ENCODE data around the gene NTRK2.

NTRK2 gene

DNA sequence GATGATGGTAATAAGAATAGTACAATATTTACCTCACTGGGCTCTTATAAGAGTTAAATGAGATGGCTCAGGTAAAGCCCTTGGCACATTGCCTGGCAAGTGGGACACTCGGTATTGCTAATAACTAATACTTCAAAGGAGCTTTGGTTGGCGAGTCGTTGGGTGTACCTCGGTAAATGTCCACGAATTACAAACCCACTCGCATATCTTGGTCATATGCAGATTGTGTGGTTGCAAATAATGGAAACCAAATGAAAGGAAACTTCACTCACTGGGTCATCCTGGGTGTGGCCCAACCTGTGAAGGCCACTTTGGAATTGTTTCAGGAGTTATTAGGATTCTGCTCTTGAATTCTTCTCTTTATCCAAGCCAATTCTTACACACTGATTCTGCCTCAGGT is 147.5 kb downstream of the NTRK2 start:
- DNase-seq (ENCODE audit: low read depth in 2 of 2): no peak

DNA sequence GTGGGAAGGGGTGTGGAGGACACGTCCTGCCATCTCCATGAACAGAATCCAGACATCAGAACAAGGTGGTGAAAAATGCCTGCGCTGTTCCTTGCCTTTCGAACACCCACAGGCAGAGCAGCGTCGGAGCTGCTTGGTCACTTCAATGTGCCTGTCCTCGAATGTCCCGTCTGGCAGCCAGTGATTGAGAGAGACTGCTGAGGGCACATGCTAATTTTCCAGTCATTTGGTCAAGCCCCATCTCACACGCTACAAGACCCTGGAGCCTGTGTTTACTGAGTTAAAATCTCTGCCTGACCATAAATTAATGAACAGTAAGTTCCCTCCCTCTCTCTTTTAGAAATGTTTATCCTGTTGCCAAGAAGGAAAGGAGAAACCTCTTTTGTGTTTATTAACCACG is 149.3 kb downstream of the NTRK2 start:
- DNase-seq (ENCODE audit: low read depth in 2 of 2): no peak

DNA sequence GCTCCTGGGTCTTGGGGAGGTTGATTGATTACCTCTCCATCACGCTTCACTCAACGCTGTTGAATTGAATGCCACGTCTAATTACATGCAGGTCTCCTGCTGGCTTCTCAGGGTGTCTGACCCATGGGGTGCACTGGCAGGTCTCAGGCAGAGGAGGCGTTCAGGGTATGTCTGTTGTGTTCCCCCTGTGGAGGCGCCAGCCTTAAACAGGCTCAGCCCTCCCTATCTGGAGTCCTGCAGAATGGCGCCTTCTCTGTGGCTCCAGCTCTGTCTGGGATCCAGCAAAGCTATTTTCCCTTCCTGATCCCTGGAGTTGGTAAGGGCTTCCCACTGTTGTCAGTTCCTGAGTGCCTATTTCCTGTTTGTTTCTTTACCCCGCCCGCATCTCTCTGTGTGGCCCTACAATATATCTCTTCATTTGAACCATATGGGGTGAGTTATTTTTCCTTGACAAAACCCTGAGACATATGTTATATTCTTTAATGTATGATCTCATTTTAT is 150.0 kb downstream of the NTRK2 start:
- no peak for DNase-seq (ENCODE audit: low read depth in 2 of 2)

DNA sequence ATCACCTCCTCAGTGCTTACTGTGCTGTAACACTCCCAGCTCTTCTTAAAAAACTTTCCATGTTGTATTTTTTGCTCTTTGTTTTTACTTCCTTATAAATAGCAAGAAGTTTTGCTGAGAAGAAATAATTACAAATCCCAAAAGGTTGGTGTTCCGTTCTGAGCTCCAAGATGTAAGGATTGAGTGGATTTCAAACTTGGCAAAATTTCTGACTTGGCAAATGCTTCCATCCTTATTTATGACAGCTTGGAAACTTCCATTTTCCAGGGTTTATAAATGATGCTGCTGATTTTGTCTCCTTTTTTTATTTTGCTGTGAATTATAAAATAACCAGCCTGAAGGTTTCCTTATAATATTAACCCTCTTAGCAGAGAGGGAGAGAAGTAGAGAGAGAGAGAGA is 151.9 kb downstream of the NTRK2 start:
- DNase-seq (ENCODE audit: low read depth in 2 of 2): no peak

DNA sequence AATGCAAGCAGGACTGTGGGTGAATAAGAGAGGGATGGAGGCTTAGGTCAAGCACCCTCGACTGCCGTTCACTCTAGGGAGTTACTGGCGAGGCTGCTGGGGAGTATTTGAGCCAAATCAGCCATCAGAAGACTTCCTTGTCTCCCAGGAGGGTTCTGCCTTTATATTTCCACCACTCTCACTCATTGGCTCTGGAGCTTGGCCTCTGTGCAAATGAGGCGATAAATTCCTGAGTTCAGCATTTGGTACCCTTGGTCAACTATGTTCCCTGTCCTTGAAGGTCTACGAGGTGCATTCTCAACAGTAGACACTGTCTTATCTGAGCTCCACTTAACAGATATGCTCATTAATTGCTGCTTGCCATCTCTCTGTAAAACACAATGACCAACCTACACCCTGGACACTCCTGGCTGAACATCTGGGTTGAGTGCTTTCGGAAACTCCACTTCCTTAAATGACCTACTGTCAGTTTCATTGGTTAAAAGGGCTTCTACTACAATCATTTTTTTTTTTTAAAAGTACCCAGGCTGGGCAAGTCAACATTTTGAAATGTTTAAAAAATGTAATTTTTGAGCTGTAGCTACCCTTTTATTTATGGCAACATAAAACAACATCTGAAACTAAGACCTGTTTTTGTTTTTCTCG is 153.2 kb downstream of the NTRK2 start:
- DNase-seq (ENCODE audit: low read depth in 2 of 2): no peak

DNA sequence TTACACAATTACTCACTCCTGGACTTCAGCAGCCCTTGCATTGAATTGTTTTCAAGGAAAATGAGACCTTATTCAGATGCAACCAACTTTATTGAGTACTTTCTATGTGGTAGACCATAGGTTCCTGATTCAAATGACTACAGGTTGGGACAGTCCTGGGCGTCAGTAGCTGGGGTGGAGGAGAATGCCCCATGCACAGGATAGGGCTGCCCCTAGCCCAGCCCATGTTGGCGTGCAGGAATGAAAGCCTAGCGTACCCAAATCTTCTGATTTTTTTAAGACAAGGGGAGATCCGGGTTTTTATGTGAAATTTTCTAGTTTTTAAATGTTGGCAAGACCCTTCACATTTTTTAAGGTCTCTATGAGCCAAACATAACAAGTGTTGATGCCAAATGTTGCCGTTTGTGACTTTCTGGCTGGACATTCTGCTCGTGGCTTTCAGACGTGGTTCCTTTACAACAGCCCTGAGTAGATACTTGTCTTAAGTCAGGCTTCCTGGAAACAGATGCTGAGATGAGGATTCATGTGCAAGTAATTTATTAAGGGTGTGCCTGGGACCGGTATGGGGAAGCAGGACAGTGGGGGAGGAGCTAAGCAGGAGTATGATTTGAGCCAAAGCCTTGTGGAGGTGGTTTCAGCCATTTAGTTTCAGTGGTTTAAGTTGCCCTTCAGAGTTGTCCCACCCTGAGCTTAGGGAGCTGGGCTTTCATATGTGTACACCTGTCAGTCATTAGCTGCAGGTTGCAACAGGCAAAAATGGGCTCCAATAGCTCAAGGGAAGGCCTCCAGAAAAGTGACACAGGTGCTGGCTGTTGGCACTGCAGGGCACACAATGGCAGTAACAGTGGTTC is 154.1 kb downstream of the NTRK2 start:
- DNase-seq (ENCODE audit: low read depth in 2 of 2): no peak

DNA sequence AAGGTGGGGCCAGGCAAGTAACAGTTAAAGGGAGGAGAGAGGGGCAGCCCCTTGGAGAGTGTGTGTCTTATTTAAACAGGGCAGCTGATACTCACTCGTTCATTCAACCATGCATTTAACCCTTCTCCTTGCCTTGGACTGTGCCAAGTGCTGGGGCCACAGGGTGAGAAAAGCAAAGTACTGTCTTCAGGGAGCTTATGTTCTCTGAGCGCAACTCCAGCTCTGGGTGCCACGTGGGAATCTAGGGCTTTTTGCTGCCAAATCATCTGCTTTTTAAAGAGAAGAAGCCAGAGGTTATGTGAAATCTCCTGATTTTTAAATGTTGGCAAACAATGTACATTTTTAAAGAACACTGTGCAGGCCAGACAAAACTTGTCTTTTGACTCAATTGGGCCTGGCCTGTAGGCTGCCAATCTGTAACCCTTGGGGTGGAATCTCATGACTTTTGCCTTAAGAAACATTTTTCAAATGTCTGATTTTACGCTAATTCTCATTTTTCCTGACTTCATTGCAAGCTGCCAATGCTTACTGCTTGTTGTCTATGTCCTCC is 157.8 kb downstream of the NTRK2 start:
- DNase-seq (ENCODE audit: low read depth in 2 of 2): no peak

DNA sequence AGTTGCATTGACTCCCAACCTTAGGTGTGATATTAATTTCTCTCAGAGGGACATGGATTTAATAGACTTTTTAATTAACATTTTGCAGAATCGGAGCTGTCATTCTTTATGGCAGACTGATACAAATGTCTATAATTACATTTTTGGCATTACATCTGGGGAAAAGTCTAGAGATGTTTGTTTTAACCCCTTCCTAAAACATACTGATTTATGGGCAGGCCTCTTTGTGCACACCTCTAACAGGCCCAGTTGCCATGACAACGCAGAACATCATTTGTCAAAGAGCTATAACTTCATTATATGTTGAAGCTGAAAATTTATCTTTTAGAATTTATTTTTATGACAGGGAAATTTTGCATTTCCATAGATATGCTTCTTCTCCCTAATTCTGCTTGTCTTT is 158.5 kb downstream of the NTRK2 start:
- DNase-seq (ENCODE audit: low read depth in 2 of 2): no peak

DNA sequence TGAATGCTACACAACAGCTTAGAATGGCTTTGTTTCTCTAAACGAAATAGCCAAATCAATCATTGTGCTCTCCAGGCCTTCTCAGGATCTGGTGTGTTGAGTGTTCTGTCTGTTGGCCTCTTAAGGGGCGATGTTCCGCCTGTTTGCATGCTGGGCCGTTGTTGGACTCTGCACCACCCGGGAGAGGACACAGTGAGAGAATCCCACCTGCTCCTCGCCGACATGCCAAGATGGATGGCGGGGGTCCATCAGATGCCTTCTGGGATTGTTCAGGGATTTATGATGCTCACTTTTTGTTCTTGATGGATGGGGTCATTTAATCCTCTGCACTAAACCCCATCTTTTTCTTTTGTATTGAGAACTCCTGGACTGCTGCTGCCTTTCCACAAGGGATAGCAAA is 159.9 kb downstream of the NTRK2 start:
- no peak for DNase-seq (ENCODE audit: low read depth in 2 of 2)

DNA sequence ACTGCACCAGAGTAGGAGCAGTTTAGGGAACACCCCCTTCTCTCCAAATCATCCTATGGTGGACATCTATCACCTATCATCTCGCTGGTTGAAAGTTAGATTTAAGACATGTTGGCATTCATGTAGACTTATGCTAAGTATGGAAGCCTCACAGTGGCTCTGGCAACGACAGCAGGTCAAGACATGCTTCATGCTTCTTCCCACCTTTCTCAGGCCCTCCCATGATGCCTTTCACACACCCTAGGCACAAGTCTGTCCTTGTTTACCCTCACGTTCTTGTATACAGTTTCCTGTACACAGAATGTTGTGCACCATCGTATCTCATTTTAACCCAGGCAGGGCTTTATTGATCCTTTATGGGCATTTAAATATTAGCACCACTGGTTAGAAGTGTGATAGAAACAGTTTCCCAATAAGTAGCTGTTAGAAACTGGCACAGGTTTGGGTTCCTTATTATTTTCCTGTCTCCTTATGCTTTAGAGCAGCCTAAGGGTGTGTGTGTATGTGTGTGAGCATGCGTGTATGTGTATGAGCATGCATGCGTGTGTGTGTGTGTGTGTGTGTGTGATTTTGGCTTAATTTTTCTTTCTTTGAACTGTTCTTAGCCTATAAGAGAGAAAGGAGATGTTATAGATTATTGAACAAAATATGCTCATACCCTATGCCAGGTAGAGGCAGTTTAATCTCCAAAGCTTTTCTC is 160.6 kb downstream of the NTRK2 start:
- DNase-seq (ENCODE audit: low read depth in 2 of 2): no peak

DNA sequence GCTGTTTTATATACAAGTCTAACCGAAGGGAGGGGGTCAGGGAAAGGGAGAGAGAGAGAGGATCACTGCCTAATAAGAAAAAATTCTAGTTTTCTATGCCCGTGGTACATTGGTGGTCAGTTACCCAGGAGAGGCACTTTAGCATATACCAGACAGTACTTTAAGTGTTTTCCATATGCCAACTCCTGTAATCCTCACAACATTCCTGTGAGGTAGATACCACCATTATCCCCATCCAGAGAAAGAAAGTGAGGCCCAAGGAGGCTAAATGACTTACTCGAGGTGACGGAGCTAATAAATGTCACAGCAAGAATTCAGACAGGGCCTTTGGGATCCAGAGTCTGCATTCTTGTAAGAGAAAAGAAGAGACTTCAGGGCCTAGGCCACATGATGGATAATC is 161.8 kb downstream of the NTRK2 start:
- DNase-seq (ENCODE audit: low read depth in 2 of 2): no peak

DNA sequence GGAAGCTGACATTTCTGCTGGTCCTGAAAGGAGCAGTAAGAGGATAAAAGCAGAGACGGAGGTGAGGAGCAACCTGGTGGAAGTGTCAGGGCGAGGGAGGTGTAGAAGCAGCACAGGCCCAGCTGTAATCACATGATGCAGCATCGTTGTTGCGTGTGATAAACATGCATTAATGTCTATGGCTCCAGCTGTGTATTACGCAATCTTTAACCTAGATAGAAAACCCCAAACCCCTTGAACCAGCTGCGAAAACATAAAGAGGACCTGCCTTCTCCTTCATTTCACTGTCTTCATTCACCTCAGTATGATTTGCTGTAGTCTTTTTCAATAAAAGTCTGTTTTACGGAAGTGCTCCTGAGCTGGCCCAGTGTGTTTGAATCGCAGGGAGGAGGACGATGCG is 162.9 kb downstream of the NTRK2 start:
- no peak for DNase-seq (ENCODE audit: low read depth in 2 of 2)

DNA sequence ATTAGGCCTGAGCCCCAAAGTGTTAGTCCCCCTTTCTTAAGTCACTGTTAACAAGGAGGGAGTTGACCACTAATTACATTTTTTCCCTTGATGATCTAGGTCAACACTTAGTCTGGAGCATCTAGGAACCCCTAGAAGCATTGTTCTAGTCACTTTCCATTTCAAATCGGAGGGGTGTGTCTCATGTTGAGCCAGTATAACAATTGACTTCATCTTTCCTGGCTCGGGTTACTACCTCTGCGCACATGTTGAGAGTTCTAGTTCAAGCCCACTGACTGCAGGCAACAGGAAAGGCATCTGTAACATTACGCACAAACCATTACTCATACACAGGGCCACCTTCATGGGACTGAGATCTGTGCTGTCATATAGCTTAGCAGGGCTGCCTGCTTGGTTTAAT is 164.9 kb downstream of the NTRK2 start:
- DNase-seq (ENCODE audit: low read depth in 2 of 2): no peak

DNA sequence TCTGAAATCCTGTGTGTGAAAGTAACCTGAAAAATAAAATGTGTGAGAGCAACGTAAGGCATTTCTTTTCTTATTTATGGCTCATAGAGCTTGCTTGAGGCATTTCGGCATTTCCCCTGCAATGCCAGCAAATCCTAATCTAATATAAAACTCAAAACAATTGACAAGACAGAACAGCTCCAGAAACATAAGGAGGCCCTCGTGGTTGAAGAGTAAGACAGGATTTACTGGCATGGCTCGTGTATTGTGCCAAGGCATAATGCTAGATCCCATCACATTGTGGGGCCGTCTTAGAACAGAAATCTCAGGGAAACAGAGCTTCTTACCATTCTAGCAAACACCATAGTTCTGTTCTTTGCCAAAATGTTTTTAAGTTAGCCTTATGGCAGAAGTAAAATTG is 166.2 kb downstream of the NTRK2 start:
- DNase-seq (ENCODE audit: low read depth in 2 of 2): no peak

DNA sequence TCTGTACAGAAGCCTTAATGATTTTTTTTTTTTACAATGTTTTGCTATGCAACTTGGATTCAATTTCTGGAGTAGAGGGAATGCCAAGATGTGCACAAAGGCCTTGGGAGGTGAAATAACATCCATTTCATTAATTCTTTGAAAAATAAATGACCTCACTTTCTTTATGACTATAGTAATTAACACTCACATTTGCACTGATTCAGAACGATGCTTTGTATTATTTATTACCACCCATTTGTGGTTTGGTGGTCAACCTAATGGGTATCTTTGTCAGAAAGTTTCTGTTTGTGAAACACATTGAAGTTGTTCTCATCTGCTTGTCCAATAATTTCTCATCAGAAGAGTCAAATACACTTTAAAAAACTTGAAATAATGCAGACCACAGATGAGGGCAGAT is 169.3 kb downstream of the NTRK2 start:
- DNase-seq (ENCODE audit: low read depth in 2 of 2): no peak

DNA sequence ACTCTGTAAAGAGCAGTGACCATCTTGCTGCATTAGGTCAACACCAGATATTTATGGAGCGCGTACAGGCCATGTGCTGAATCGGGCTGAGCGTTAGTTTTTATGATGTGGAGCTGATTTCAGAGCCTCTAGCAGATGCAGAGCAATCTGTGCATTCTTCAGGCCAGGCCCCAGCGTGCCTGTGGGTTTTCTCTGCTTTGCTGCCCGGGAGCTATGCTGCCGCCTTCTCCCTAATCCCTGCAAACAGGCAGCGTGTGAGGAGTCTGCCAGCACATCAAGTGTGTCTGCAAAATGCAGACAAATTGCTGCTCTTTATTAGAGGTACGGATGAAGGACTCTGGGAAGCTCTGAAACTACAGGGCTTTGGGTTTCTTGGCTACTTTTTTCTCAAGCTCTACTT is 170.0 kb downstream of the NTRK2 start:
- no peak for DNase-seq (ENCODE audit: low read depth in 2 of 2)

DNA sequence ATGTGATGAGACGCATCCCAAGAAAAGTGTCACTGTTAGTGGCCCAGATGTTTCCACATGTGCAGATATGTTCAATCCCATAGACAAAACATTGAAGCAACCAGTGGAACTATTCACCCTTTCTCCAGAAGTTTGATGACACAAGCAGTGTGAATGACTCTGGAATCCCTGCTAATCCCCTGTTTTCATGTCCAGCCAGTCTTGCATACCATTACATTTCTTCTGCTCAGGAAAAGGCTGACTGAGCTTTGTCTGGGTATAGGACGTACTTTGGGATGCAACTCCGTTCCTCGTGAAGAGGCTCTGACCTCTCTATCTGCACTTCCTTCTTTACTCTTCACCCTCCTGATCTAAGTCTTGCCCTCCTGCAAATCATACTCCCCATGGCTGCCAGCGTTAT is 172.4 kb downstream of the NTRK2 start:
- DNase-seq (ENCODE audit: low read depth in 2 of 2): no peak

DNA sequence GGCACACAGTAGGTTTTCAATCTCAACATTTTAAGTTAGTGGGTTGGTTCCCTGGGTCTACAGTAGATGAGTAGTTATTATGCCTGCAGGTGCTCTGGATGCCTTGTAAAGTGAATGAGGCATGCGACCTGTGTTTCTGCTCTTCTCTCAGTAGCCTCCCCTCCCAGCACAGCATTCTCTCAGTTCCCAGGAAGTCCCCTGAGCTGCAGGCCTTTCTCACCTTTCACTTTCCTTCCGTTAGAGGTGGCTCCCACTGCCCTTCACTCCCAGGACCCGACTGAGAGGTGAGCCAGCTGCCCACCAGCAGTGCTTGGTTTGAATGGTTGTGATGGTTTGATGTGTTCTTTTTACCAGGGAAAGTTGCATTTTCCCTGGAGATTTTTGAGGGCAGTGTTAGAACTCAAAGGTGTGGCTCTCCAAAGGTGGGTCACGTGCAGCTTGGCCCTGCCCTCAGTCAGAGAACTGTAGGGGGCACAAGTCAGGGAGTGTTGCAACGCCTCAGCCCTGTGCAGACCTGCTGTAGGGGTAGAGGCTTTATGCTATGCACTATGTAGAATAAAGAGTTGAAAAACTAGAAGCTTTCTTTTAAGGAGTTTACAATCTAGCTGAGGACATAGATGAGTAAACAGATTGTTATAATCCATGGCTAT is 173.8 kb downstream of the NTRK2 start:
- DNase-seq (ENCODE audit: low read depth in 2 of 2): no peak

DNA sequence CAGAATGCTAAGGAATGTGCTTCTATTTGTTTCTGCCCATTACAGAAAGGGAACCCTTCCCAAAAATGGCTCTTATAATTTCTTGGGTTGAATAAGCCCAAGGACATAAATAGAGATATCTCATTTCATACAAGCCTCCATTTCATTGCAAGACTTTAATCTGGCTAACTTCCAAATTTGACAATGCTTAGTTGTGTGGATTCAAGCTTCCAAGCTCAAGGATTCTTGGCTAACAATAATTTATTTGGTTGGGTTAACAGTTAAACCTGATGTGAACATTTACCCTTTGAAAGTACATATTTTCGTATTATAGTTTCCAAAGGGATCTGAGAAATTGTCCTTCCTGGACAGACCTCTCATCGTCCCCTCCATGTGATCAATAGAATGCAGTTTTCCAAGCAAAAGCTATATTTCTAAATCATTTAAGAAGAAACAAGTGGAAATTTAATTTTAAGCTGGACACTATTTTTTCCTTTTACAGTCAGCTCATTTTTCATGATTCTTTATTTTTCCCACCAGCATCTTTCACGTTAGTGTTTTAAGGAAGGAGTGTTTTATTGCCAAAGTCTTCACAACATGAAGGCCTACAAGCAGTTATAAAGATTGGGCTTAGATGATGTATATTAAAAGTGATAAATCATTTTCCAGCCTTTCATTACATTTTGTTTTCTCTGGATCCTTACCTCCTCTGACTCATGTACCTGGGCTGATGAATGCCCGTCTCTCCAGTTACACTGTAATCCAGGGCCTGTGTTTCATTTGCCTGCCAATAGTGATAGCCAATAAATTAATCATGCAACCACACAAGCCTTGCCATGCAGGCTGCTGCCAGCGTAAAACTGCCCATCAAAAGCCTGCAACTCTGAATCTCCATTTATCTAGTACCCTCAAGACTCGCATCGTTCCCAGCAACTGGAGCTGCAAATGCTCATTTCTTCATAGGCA is 176.7 kb downstream of the NTRK2 start:
- no peak for DNase-seq (ENCODE audit: low read depth in 2 of 2)

DNA sequence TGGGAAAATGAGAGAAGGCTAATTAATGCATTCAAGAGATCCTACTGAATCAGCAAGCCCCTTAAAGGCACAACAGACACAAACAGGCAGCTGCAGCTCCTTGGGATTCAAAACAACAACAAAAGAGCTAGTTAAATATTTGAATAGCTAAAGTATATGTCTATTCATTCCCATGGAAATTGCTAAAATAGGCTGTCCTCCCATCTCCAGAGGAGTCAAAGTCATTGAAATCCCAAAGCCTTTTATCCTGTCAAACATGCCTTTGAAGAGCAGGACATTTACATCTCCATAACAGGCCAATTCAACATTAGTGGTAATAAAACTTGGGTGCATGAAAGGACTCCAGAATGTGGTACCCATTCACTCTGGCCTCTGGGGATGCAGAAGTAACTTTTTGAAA is 177.4 kb downstream of the NTRK2 start:
- no peak for DNase-seq (ENCODE audit: low read depth in 2 of 2)

DNA sequence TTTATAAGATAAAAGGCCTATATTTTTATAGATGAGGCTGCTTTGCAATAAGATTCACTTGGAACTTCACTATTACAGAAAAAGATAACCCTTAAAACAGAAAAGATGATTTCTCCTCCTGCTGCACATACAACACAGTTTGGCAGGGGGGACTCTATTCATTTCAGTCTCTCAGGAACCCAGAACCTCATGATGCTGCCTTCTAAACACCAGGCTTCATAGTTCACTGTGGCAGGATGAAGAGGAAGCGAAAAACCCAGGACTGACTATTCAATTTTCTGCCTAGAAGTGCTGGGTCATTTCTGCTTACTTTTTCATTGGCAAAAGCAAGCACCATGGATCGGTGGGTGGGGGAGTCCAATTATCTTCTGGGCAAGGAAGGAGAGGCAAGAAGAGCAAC is 179.5 kb downstream of the NTRK2 start:
- DNase-seq (ENCODE audit: low read depth in 2 of 2): no peak

Measured in stimulated activated CD4-positive, alpha-beta T cell treated with anti-CD3 and anti-CD28 coated beads, Interleukin-12 subunit alpha, Interleukin-12 subunit beta, amount 100 ng/mL, for 24 hours (primary cell).